Measurements from ENCODE around the gene CDK5RAP2.
"Not testable (repeated sequence)": the region's sequence is repeated elsewhere in the genome, so short reads cannot be mapped to it uniquely, and the experiment has no call there.

Gene CDK5RAP2

GRCh38 chr9:120510816-120511215, 69.2 kb downstream of the CDK5RAP2 start:
- DNase-seq, result no peak

- DNase-seq, result no peak
Observed at GRCh38 chr9:120507936-120508510, 71.9 kb downstream of the CDK5RAP2 start.

GRCh38 chr9:120505186-120505585, 74.8 kb downstream of the CDK5RAP2 start:
- DNase-seq, result no peak

- no peak for DNase-seq
Observed at GRCh38 chr9:120500733-120501132, 79.2 kb downstream of the CDK5RAP2 start.

- DNase-seq, result not testable (repeated sequence)
Observed at GRCh38 chr9:120497865-120498264, 82.1 kb downstream of the CDK5RAP2 start.

- not testable (repeated sequence) for DNase-seq
Observed at GRCh38 chr9:120496438-120496837, 83.5 kb downstream of the CDK5RAP2 start.

- DNase-seq, result no peak
Observed at GRCh38 chr9:120490888-120491595, 88.9 kb downstream of the CDK5RAP2 start.

GRCh38 chr9:120486835-120487234, 93.1 kb downstream of the CDK5RAP2 start:
- no peak for DNase-seq

GRCh38 chr9:120486347-120486746, 93.6 kb downstream of the CDK5RAP2 start:
- DNase-seq, result no peak

- DNase-seq, result no peak
Observed at GRCh38 chr9:120485788-120486187, 94.2 kb downstream of the CDK5RAP2 start.

GRCh38 chr9:120484162-120484561, 95.8 kb downstream of the CDK5RAP2 start:
- no peak for DNase-seq

- no peak for DNase-seq
Observed at GRCh38 chr9:120482424-120483186, 97.4 kb downstream of the CDK5RAP2 start.

- DNase-seq, result no peak
Observed at GRCh38 chr9:120481846-120482245, 98.1 kb downstream of the CDK5RAP2 start.

GRCh38 chr9:120481248-120481647, 98.7 kb downstream of the CDK5RAP2 start:
- DNase-seq, result no peak

GRCh38 chr9:120480707-120481106, 99.3 kb downstream of the CDK5RAP2 start:
- no peak for DNase-seq

GRCh38 chr9:120478208-120478607, 101.8 kb downstream of the CDK5RAP2 start:
- no peak for DNase-seq

- DNase-seq, result peak; percentile 2
Observed at GRCh38 chr9:120477534-120478001, 102.4 kb downstream of the CDK5RAP2 start.

GRCh38 chr9:120475341-120475740, 104.6 kb downstream of the CDK5RAP2 start:
- no peak for DNase-seq

- DNase-seq, result no peak
Observed at GRCh38 chr9:120474591-120475243, 105.2 kb downstream of the CDK5RAP2 start.

GRCh38 chr9:120473608-120474007, 106.4 kb downstream of the CDK5RAP2 start:
- no peak for DNase-seq

GRCh38 chr9:120465685-120466407, 114.1 kb downstream of the CDK5RAP2 start:
- DNase-seq, result no peak

- no peak for DNase-seq
Observed at GRCh38 chr9:120464887-120465421, 115.0 kb downstream of the CDK5RAP2 start.
